ENCODE results near the gene LGI2.
A peak's percentile ranks its signal among the peaks of the same experiment; 100 is the strongest.

- TF ChIP-seq CTCF (IDR thresholded peaks at IDR 0.05; ENCODE audit: poor library complexity) (peak; percentile 95), EZH2phosphoT487 (IDR thresholded peaks at IDR 0.05; ENCODE audit: low read depth, severe bottlenecking, unreplicated experiment) (no peak), EZH2 (IDR thresholded peaks at IDR 0.05; ENCODE audit: borderline replicate concordance) (no peak)
Observed at GRCh38 chr4:24980064-24980690, 50.6 kb downstream of the LGI2 start.
